Transverse colon (tissue), 4 donors: ENCODE measurements around the gene KRT33A. TPM values are rescaled to one million over a fixed set of nuclear protein-coding genes. Genes with fewer than 3 reads are reported as not detected.

Experiments used
- DNase-seq: peaks from one replicate; pipeline ENCODE4 v3.0.0-alpha.2; 2019
- H3K27ac ChIP-seq, 4 donors: fragments of 200-600 bp; sonication (generic); 2 replicates each; pipeline ENCODE4 v1.5.1; 2016 to 2018; ENCODE audit warnings: inconsistent platforms in 4 of 4
- H3K27me3 ChIP-seq: fragments of 200-600 bp; sonication (generic); 2 replicates; pipeline ENCODE4 v1.5.1; 2017; ENCODE audit warnings: inconsistent platforms
- H3K36me3 ChIP-seq, 4 donors: fragments of 200-600 bp; sonication (generic); 2 replicates each; pipeline ENCODE4 v1.5.1; 2017 to 2019; ENCODE audit warnings: inconsistent platforms in 4 of 4
- H3K4me1 ChIP-seq, 4 donors: fragments of 200-600 bp; sonication (generic); 2 replicates each; pipeline ENCODE4 v1.5.1; 2017 to 2020; ENCODE audit warnings: inconsistent platforms in 4 of 4
- H3K4me3 ChIP-seq, 4 donors: fragments of 200-600 bp; sonication (generic); 1 replicate in 1 of 4; 2 replicates in 3 of 4; pipeline versions ENCODE4 v1.5.1 to v1.6.1; 2017 to 2019; ENCODE audit warnings: inconsistent platforms in 4 of 4
- H3K9me3 ChIP-seq, 2 donors: fragments of 200-600 bp; sonication (generic); 2 replicates each; pipeline ENCODE4 v1.5.1; 2017 to 2019; ENCODE audit warnings: inconsistent platforms in 2 of 2
- EP300 ChIP-seq: sonication (generic); formaldehyde crosslinking; IDR thresholded peaks from one replicate; pipeline ENCODE4 v1.6.1; 2017; ENCODE audit warnings: antibody characterized with exemption, low read depth
- POLR2A ChIP-seq: fragments of 450-650 bp; IDR thresholded peaks from one replicate; pipeline ENCODE4 v1.6.1; 2016; ENCODE audit warnings: antibody characterized with exemption, mild to moderate bottlenecking, moderate library complexity
- POLR2AphosphoS5 ChIP-seq, 3 donors: sonication (generic); formaldehyde crosslinking; IDR thresholded peaks; one replicate each; pipeline ENCODE4 v1.6.1; 2016; ENCODE audit warnings: antibody characterized with exemption in 3 of 3
- whole genome bisulfite sequencing, 2 donors: methylation state at CpG; one replicate each; pipeline ENCODE4 v1.1.5; 2018; ENCODE audit warnings: low coverage in 1 of 2; 5-methylcytosine and 5-hydroxymethylcytosine counted together
- in situ Hi-C, 4 donors: fragments of 200-750 bp; cut with MboI; loops; one replicate each; pipeline versions ENCODE4 v1.15.0 to v1.15.1; 2017; ENCODE audit warnings: low sequenced_read_pairs in 3 of 4, low pct_ligation_motif_present in 1 of 4, low pct_unique_long_range_greater_than_20kb in 1 of 4
- intact Hi-C: fragments of 100-400 bp; cut with DNase I; formaldehyde crosslinking; loops from one replicate; pipeline ENCODE4 v1.15.1; 2023; ENCODE audit warnings: low total_unique reads
- total RNA-seq, 4 donors: library from RNA; depleted of rRNA; stranded (reverse); fragments of >200 nt; gene quantifications; one replicate each; pipeline ENCODE4 v1.1.0, GENCODE V29; 2016
- TF ChIP-seq, protein P1 (sequence below), 5 experiments: fragments of 200-600 bp in 3 of 5; fragments of 450-650 bp in 2 of 5; sonication (generic) in 3 of 5; IDR thresholded peaks; 1 replicate in 2 of 5; 2 replicates in 3 of 5; pipeline ENCODE4 v1.5.1; 2016 to 2017; ENCODE audit warnings: antibody characterized with exemption in 5 of 5, inconsistent platforms in 3 of 5, mild to moderate bottlenecking in 2 of 5, moderate library complexity in 1 of 5

KRT33A gene
- total RNA-seq, 4 donors from 2014 or later, result not detected

DNA sequence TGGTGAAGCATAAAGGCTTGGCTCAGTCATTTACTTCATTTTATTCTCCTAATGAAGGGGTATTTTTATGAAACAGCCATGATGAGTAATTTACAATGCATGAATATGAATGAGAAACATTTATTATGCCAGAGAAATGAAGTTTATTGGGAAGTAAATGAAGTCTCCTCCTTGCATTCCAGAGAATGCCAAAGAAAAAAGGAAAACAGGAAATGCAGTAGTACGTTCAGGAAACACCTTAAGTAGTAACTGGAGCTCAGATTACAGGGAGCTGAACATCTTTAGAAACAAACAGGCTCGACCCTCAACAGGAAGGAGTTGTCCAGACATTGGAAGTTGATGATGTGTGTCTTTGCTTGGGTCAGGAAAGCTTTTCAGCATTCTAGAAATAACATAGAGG, 26.9 kb upstream of the KRT33A start:
- 17 to 20% methylated on average over 2 of the region's 2 CpGs for WGBS, 2 donors

DNA sequence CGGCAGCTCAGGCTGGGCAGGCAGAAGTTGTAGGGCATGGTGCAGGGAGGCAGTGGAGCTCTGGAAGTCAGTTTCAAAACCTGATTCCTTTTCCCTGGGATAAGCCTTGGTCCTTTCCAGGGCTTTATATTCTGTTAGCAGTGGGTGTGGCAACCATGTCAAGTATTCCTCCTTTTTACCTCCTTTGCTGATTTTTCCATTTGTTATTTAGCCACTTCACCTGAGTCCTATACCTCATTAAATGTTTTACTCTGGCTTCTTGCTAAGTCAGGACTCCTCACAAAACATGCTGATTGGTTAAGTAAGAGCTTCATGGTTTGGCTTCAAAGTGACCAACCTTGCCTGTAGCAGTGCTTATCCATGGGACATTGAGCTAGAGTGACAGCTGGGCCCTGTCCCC, 19.1 kb upstream of the KRT33A start, which contains the start of gene KRT33B:
Gene KRT33B, minus strand, starts transcription at position 101 of the 400 bp plus-strand sequence. Its CDS starts 63 bp downstream, at position 38.
- H3K27ac ChIP-seq, result no peak within 1 kb of the TSS
- H3K9me3 ChIP-seq, result no peaks in the 10 kb centered on the region
- TF ChIP-seq POLR2A, result no peak
- no peak for TF ChIP-seq EP300
- no peak for TF ChIP-seq POLR2AphosphoS5 (IDR thresholded peaks at IDR 0.05)
- TF ChIP-seq, protein P1, sequence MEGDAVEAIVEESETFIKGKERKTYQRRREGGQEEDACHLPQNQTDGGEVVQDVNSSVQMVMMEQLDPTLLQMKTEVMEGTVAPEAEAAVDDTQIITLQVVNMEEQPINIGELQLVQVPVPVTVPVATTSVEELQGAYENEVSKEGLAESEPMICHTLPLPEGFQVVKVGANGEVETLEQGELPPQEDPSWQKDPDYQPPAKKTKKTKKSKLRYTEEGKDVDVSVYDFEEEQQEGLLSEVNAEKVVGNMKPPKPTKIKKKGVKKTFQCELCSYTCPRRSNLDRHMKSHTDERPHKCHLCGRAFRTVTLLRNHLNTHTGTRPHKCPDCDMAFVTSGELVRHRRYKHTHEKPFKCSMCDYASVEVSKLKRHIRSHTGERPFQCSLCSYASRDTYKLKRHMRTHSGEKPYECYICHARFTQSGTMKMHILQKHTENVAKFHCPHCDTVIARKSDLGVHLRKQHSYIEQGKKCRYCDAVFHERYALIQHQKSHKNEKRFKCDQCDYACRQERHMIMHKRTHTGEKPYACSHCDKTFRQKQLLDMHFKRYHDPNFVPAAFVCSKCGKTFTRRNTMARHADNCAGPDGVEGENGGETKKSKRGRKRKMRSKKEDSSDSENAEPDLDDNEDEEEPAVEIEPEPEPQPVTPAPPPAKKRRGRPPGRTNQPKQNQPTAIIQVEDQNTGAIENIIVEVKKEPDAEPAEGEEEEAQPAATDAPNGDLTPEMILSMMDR (IDR thresholded peaks at IDR 0.05), result no peak
- H3K27me3 ChIP-seq, result no peaks in the 10 kb centered on the region
- 81% methylated on average over 1 of the region's 1 CpG; no CpG with 5 or more reads in 1 of the 2 donors for WGBS, 2 donors
- H3K4me3 ChIP-seq, result no peak within 1 kb of the TSS
- no peak for DNase-seq
- H3K36me3 ChIP-seq, result no peaks in the 10 kb centered on the region
- intact Hi-C loops, result no loop called here
- in situ Hi-C loops, result loop anchor here in 1 of 4 donors (25.0 kb wide), 1 partner anchor 107 kb away; the partner anchor contains the start of genes KRTAP9-6 and KRTAP9-9
- H3K4me1 ChIP-seq, result no peaks in the 10 kb centered on the region

More for the DNA sequence above, 26.9 kb upstream of the KRT33A start:
- no peaks in the 10 kb centered on the region for H3K9me3 ChIP-seq
- DNase-seq, result no peak
- H3K4me1 ChIP-seq, result no peaks in the 10 kb centered on the region
- H3K36me3 ChIP-seq, result no peaks in the 10 kb centered on the region
- no peak for TF ChIP-seq POLR2AphosphoS5 (IDR thresholded peaks at IDR 0.05)
- TF ChIP-seq EP300, result no peak
- TF ChIP-seq POLR2A, result no peak
- TF ChIP-seq, protein P1 (IDR thresholded peaks at IDR 0.05), result no peak
- intact Hi-C loops (no loop called here), in situ Hi-C loops (no loop called here)
- H3K4me3 ChIP-seq, result no peak overlapping the region
- H3K27me3 ChIP-seq, result peaks cover 7% of the 10 kb centered on the region
- H3K27ac ChIP-seq, result no peak overlapping the region

DNA sequence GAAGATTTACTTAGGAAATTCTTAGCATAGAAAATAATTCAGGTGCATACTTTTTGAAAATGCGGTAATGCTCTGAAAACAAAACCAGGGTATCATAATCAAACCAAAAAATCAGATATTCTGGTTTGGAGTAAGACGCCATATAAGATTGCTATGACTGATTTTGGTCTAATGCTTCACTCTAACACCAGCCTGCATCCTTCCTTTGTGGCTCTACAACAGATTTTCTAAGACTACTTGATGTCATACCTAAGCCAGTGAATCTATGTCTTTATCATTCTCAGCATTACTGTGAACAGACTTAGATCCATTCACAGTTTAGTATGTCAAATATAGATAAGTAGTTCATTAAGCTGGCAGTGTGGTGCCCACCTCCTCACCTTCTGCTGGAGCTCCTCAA, 18.4 kb upstream of the KRT33A start:
- intact Hi-C loops, result no loop called here
- no peaks in the 10 kb centered on the region for H3K36me3 ChIP-seq
- TF ChIP-seq POLR2A, result no peak
- TF ChIP-seq POLR2AphosphoS5 (IDR thresholded peaks at IDR 0.05), result no peak
- TF ChIP-seq, protein P1 (IDR thresholded peaks at IDR 0.05), result no peak
- TF ChIP-seq EP300, result no peak
- H3K4me3 ChIP-seq, result no peak overlapping the region
- in situ Hi-C loops, result loop anchor here in 1 of 4 donors (25.0 kb wide), 1 partner anchor 107 kb away; the partner anchor contains the start of genes KRTAP9-6 and KRTAP9-9
- no peaks in the 10 kb centered on the region for H3K9me3 ChIP-seq
- H3K4me1 ChIP-seq, result no peaks in the 10 kb centered on the region
- 84 to 94% methylated on average over 2 of the region's 2 CpGs for WGBS, 2 donors
- no peaks in the 10 kb centered on the region for H3K27me3 ChIP-seq
- DNase-seq, result no peak
- H3K27ac ChIP-seq, result no peak overlapping the region

DNA sequence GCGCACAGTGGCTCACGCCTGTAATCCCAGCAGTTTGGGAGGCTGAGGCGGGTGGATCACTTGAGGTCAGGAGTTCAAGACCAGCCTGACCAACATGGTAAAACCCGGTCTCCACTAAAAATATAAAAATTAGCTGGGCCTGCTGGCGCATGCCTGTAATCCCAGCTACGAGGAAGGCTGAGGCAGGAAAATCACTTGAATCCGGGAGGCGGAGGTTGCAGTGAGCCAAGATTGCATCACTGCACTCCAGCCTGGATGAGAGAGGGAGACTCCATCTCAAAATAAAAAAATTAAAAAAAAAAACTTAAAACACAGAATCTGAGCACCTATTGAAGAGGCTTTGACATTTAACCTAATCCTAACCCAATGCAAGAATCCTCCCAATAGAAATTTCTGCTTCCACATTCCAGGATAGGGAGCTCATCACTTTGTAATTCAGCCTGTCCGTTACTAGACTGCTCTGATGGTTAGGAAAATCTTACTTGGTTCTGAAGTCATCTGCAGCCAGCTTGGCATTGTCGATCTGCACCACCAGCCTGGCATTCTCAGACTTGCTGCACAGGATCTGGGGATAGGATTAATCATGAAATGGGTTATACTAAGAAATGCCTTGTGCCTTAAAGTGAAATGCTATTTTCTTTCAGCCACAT, 16.9 kb upstream of the KRT33A start:
- H3K4me3 ChIP-seq, result no peak overlapping the region
- TF ChIP-seq POLR2A, result no peak
- TF ChIP-seq, protein P1 (IDR thresholded peaks at IDR 0.05), result no peak
- H3K27ac ChIP-seq, result no peak overlapping the region
- WGBS, 2 donors, result 84 to 100% methylated on average over 2 to 10 of the region's 10 CpGs
- no peak for DNase-seq
- no peaks in the 10 kb centered on the region for H3K4me1 ChIP-seq
- H3K27me3 ChIP-seq, result no peaks in the 10 kb centered on the region
- no peaks in the 10 kb centered on the region for H3K36me3 ChIP-seq
- intact Hi-C loops, result no loop called here
- no peaks in the 10 kb centered on the region for H3K9me3 ChIP-seq
- in situ Hi-C loops, result loop anchor here in 1 of 4 donors (25.0 kb wide), 1 partner anchor 105 kb away; the partner anchor contains the start of genes KRTAP9-6 and KRTAP9-9
